GM18867 (cell line): ENCODE measurements around the gene LRFN5.
"Not testable (repeated sequence)": the region's sequence is repeated elsewhere in the genome, so short reads cannot be mapped to it uniquely, and the experiment has no call there.

ENCODE experiments used
- ATAC-seq: cut with Tn5 transposase; IDR thresholded peaks from one replicate; pipeline ENCODE4 v1.9.1; 2021; ENCODE audit warnings: mild to moderate bottlenecking, moderate library complexity; ENCODE audit not compliant: unreplicated experiment

LRFN5 gene

DNA sequence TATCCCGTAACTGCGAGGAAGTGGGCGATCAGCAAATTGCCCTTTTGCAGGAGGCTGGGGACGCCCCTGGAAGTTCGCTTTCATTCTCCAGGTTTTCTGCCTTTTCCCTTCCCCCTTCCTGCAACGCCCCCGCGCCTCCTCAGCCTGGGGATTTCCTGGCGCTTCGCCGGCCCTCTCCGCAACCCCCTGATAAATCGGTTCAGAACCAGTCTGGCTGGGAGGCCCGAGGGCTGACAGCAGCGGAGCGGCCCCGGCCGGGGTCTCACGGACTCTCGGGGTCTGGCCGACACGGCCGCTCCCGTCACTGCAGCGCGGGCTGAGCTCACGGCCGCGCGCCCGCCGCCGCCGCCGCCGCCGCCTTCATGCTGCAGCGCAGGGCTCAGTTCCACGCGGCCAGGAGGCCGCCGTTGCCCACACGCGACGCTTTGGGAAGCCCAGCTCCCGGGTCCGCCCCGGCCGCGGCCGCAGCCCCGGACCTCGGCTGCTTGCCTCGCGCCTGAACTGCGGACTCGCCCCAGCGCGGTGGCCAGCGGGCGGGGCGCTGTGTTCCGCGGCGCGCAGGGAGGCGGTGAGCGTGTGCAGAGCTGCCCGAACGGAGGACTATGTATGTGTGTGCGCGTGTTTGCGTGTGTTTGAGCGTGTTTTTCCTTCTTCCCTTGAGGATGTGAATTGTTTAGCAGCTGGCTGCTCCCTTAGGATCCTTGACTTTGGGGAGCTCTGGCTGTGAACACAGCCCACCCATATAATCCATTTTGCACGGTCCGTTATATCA is at the start of gene LRFN5:
TSS of gene LRFN5 (plus strand) at position 345 of the 772 bp plus-strand sequence.
- no peak for ATAC-seq

DNA sequence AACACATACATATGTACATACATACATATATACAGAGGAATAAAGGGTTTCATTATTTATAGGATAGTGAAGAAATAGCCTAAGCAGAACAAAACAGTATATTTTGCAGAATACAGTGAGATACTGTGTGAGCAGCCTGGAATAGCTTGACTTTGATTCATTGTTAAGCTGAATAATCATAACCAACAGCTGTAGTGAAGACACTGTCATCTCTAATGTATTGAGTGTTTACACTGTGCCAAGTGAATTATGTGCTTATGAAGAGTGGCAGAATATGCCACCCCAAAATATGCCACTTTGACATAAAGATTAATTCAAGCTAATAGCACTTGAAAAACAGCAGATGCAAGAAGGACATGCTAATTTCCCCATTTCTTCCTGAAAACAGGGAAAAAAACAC is 48.2 kb upstream of the LRFN5 start:
- no peak for ATAC-seq

DNA sequence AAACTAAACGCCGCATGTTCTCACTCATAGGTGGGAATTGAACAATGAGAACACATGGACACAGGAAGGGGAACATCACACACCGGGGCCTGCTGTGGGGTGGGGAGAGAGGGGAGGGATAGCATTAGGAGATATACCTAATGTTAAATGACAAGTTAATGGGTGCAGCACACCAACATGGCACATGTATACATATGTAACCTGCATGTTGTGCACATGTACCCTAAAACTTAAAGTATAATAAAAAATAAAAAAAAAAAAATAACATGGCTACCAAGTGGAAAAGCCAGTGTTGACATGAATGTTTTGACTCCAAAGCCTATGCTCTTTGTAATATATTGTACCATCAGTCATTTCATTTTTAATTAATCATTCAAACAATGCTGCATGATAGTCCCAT is 39.8 kb upstream of the LRFN5 start:
- ATAC-seq, result not testable (repeated sequence)

DNA sequence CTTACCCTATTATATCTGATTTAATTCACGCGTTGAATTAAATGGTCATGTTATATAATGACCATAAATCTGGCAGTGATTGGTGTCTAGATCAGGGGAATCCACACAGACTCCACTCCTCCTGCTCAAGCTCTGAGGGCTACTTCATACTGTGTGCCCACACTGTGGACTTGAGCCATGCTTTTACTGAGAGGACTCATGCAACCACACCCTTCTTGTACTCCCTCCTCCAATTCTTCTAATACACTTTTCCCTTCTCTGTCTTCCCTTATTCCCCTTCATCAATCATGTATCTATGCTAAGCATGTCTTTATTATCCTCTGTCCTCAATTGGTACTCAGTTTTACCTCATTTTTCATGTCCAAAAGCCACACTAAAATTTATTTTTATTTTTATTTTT is 37.7 kb upstream of the LRFN5 start:
- ATAC-seq, result no peak

DNA sequence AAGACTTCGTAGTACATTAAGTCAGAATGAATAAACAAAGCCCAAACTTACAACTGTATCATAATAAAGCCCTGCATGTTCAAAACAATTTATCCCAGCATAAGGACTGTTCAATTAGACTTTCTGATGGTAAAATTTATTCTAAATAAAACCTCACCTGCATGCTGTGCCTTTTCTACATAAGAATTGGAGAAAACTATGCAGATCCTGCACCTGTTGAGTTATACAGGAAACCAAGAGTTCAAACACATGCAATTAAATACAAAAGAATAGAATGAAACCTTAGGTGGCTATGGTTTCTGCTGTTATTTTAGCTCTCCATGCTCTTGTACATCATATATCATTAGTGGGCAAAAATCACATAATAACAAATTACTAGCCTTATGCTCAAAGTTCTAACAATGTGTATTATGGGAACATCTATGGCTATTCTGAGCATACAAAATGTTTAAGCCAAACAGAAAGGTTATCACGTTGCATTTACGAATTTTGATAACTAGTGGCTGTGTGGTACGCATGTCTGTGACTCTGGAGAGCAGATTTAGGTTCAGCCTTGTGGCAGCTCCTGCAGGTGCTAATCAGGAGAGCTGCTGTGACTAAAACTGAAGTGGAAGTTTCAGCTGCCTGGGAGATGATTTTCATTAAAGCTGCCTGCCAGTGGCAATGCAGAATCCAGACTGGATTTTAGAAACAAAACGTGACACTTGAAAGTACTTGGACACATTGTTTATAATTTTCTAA is 36.1 kb upstream of the LRFN5 start:
- ATAC-seq, result no peak

DNA sequence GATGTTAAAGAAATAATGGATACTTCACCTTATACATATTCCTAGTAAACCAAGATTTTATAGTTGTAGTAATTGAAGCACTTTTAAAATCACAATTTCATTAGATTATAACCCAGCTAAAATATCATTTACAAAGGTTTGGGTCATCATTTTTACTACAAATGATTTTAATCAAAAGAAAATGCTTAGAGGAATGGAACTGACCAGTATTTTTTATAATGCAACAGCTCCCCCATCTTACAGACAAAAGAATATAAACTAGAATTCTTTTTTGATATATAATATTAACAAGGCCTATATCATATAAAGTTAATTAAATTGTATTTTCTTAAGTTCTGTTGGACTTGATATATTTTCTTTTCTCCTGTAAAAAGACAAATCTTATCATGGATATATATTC is 20.4 kb upstream of the LRFN5 start:
- ATAC-seq, result no peak

DNA sequence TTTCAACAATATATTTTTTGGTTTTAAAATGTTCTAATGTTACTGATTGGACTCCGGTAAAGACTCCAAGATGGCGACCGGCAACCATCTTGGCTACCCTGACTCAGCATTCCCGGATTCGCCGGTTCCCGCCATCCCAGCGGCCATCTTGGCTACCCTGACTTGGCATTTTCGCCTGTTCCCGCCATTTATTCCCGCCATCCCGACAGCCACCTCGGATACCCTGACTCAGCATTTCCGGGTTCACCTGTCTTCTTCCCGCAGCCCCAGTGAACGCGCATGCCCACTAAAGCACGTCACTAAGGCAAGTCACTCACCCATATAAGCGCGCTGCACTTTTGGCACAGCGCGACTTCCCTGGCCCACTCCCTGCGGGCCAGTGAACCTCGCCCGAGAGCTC is 9.0 kb upstream of the LRFN5 start:
- no peak for ATAC-seq

DNA sequence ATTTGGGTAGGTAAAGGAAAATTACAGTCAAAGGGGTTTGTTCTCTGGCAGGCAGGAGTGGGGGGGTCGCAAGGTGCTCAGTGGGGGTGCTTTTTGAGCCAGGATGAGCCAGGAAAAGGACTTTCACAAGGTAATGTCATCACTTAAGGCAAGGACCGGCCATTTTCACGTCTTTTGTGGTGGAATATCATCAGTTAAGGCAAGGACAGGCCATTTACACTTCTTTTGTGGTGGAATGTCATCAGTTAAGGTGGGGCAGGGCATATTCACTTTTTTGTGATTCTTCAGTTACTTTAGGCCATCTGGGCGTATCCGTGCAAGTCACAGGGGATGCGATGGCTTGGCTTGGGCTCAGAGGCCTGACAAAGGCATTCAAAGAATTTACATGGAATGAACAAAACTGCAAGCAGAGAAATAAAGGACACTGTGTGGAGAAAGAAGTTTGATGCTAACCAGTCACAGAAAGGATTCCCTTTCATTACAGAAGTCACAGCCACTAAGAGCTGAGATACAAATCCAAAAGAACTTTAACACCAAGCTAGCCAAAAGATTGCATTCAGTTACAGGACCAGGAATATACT is 6.8 kb upstream of the LRFN5 start:
- not testable (repeated sequence) for ATAC-seq

DNA sequence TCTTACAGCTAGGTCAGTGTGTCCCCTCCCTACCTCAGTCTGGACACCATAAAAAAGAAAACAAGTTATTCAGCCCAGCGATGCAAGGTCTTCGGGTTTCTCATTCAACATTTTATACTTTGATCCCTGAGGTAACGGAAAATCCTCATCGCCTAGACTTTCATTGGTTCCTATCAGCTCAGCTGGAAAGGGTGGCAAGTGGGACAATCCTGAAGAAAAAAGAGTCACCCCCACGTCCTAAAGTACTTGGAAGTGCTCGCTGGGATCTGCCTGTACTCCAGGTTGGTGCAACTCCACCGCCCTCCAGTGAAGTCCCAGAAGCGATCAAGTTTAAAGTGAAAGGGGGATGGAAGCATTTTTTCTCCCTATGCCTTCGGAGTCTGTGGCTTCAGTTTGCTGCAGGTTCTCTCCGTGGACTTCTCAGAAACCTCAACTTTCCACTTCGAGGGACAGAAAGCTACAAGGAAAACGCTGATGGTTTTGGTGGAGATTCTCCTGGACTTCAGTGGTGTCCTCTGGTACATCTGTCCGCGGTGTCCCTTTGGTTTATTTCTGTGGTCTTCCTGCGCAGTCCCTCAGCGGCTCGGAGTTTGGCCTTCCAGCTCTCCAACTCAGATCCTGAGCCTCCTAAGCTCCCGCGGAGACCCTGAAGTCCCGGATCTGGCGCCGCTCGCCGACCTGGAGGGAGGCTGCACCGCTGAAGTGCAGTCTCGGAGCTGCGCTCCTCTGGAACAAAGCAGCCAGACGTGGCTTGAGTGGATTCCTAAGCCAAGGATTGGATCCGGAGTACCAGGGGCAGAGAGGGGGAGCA is 1.8 kb upstream of the LRFN5 start:
- ATAC-seq, result no peak

DNA sequence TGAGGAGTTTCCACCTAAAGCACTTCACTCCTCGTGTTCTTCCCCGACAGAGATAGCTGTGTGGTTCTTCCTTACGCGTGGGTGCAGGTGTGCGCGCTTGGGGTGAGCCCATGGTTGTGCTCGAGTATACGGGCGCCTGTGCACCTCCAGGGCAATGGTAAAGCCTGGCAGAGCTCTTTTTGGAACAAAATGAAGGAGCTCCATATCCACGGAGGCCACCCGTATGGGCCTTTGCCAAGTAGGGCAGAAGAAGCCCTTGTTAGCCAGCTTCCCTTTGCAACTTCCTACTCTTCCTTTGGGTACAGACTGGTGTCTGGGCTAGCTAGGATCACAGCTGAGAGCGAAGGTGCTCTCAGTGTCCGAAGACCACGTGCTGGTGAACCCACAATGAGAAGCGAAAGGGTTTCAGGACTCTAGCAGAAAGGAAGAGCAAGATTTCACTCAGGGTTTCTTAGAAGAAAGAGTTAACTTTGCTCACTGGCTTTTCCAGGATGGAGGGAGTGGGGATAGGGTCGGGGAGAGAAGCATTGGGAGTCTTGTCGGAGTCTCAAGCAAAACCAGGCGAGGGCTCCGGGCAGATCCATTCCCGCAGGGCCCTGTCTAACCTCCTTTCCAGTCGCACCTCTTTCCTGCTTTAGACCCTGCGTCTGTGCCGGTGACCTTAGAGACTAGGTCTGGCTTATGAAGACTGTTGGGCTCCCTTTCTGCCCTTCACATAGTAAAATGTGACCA is 960 bp upstream of the LRFN5 start:
- no peak for ATAC-seq

DNA sequence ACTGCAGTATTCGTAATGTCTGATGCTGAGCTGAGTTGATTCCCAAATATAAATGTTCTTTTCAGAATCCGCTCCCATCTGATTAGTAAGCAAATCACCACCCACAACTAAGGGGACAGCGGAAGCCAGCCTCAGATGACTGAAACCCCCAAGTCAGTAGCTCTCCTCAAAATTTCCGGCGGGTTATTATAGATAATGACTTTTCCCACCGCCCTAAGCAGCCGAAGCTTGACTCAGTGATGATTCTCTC is 469 bp upstream of the LRFN5 start:
- ATAC-seq, result no peak

DNA sequence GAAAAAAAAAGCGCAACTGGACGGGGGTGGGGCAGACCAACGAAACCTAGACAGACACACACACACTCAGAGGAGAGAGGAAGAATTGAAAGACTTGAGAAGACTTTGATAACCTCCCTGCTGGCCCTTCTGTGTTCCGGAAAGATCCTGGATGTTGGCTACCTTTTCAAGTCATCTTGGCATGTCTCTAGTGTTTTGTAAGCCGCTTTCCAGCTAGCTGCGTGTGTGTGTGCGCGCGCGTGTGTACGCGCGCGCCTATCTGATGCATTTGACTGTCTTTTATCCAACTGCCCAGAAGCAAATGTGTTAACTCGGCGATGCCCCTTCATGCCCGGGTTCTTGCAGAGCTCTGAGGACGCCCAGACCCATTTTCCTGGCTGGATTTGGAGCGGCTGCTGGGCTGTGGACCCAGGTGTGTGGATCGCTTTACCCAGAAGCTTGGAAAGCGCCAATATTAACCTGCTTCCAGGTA is 664 bp downstream of the LRFN5 start:
- no peak for ATAC-seq

DNA sequence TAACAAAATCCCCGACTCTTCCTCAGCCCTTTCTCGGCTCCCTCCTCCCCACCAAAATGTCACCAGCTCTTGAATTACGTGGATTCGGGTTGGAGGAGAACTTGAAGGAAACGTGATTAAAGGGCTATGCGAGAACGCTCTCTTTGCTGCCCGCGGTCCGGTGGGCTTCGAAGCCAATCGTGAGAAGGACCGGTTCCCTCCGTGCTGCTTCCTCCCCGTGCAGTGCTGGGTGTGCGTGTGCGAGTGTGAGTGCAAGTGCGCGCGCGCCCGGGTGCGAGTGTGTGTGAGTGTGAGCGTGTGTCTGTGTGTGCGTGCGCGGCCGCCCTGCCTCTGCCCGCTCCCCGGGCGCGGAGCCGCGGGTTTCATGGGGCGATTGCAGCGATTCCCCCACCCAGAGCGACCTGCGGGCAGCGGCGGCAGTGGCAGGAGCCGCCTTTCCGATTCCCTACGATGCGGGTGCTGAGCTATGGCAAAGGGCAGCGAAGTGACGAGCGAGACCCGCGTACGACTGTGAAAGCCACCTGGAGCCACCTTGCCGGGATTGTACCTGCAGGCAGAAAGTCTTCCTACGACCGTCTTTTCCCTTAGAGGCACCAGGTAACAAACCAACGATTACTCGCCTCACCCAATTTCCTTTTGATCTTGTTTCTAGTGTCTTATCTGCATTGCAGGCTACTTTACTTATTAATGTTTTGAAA is 1.4 kb downstream of the LRFN5 start:
- no peak for ATAC-seq

DNA sequence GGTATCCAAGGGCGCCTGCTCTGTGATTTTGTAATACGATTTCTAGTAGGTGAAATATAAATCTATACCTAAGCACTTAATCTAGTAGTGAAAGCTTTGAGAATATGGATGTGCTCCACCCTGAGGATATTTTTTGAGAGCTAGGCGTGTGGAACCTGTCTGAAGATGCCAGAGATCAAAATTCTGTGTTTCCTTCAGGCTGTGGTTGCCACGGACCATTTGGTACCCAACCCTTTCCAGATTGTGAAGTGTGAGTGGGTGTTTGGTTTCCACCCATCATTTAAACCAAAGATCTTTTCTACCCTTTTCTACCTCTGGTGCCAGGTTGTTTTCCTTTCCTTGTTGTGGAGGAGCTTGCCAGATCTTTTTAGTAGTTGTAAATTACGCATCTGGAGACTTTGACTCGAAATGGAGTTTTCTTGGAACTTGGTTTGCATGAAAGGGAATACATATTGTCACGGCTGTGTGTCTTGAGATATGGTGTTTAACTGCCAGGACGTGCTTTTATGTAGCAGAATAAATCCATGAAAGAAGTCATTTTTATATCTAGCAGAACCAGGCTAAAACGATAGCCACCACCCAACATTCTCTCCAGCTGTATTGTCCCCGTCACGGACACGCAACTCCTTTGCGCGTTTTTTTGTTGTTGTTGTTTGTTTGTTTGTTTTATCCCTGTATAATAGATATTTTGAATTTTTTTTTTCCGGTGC is 2.2 kb downstream of the LRFN5 start:
- ATAC-seq, result no peak

DNA sequence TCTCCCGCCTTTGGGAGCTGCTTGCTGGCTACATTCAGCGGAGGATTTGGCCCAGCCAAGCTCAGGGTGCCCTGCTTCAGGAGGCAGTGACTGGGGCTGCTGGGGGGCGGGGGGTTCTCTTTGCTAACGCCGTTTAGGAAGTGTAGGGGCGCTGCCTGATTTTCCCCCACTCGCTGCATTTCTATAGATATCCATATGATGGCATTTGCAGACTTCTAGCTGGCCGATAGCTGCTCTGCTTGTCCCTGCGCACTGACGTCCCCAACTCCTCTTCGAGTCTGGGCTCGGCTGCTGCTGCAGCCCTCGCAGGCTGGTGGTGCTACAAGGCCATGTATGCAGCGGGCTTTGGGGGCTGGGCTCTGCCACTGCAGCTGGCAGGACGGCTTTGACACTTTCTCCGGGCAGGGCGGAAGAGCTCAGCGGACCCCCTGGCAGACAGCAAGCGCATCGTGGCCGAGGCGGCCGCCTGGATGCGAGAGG is 3.1 kb downstream of the LRFN5 start:
- no peak for ATAC-seq

DNA sequence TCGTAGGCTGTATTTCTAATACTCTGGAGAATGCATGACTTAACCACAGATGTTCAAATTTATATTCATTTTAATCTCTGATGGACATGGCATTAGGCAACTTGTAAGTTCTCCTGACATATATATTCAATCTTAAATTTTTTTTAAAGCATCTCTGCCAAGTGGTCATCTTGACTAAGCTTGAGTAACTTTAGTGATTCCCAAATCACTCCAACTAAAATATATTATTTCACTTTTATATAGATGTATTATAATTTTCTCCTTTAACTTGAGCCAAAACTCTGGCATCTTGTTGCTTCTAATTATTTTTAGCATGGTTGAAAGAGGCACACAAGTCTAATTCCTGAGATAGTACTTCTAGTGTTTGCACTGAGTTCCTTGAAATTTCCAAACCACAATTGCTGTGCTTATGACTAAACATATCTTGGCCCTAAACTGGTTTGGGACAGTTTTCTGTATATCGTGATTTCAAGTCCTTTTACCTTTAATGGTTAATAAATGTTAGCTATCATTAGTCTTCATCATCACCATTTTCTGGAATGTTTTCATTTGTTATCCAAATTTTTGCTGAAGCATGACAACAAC is 8.4 kb downstream of the LRFN5 start:
- ATAC-seq, result no peak

DNA sequence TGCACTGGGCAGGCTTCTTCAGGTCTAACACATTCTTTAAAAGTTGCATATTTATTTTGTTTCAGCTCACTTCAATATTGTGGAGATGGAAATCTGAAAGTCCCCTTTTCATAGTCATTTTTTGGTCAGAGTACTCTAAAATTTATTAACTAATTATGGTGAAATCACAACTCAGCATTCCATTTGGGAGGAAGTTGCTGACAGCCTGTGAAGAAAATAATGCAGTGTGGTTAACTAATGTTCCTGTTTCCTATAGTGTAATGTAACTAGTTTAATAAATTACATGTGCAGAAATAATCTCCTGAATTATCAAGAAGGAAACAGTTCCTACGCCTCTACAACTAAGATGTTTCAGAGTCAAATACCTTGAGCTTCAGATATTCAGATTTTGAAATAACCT is 17.1 kb downstream of the LRFN5 start:
- no peak for ATAC-seq

DNA sequence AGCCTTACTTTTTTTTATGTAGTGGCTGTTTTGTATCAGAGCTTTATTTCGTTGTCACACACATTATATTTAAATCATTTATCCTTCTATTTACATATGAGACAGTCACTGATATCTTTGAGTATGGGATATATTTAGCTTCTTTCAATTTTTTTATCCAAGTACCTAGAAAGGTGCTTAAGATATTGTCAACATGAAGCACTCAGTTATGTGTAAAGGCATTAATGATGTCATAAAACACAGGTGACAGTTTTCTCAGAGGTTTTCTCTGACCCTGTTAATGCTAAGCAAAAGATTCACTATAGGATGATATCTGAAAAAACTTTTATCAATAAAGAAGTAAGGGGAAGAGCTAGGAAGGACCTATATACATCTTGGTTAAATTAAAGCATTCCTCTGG is 23.2 kb downstream of the LRFN5 start:
- ATAC-seq, result no peak

DNA sequence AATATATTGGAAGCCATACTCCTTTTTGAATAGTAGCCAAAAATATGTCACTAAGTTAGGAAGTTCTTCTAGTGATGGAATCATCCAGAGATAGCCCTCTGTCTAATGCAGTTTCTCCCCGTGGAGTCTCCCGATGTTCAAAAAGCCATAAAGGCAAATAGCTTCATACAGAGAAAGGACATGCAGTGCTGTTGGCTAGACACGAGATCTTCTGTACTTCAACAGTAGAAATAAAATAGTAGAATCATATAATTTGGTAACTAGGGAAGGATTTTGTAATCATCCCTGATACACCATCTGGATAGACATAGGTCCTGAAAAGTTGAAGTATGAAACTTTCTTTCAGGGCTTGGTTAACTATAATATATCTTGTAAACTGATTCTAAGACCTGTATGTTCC is 27.6 kb downstream of the LRFN5 start:
- ATAC-seq, result no peak
